ENCODE results near the gene NLGN1. TPM values are rescaled to one million over a fixed set of nuclear protein-coding genes. Genes with fewer than 3 reads are reported as not detected.

Gene NLGN1
- total and polyA plus RNA-seq, 2 experiments from 2014 or later: 5.1 to 11.2 TPM

DNA sequence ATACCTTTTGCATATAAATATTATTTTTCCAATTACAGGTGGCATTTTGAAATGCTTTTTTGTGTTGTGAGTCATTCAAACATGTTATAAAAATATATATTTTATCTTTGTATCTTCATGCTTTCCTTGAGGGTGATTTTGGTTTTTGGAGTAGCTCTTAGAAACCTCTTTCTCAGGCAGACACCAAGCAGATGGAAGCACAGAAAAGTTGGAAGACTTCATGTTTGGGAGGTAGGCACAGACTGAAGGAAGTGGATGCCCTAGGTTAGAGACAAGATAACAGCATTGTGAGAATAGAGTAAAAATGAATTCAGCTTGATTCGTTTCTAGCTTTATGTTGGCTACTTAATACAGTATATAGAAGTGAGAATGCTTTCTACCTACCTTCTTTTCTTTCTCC, 338.3 kb downstream of the NLGN1 start:
- WGBS (ENCODE audit: low lambda C conversion rate, missing lambda C conversion rate): 88% methylated on average over 1 of the region's 1 CpG
- no peak overlapping the region for H3K27ac ChIP-seq
- no peak overlapping the region for H2AFZ ChIP-seq
- no peak overlapping the region for H3K4me2 ChIP-seq
- H3K27me3 ChIP-seq: no peaks in the 10 kb centered on the region
- no peaks in the 10 kb centered on the region for H3K36me3 ChIP-seq (replicated peaks; ENCODE audit: insufficient read depth, low read depth)
- H3K9me3 ChIP-seq (ENCODE audit: low read depth): no peaks in the 10 kb centered on the region
- TF ChIP-seq EZH2 (IDR thresholded peaks at IDR 0.05; ENCODE audit: borderline replicate concordance): no peak
- no peak for TF ChIP-seq EZH2phosphoT487 (IDR thresholded peaks at IDR 0.05; ENCODE audit: low read depth, severe bottlenecking, unreplicated experiment)
- TF ChIP-seq, protein P1, sequence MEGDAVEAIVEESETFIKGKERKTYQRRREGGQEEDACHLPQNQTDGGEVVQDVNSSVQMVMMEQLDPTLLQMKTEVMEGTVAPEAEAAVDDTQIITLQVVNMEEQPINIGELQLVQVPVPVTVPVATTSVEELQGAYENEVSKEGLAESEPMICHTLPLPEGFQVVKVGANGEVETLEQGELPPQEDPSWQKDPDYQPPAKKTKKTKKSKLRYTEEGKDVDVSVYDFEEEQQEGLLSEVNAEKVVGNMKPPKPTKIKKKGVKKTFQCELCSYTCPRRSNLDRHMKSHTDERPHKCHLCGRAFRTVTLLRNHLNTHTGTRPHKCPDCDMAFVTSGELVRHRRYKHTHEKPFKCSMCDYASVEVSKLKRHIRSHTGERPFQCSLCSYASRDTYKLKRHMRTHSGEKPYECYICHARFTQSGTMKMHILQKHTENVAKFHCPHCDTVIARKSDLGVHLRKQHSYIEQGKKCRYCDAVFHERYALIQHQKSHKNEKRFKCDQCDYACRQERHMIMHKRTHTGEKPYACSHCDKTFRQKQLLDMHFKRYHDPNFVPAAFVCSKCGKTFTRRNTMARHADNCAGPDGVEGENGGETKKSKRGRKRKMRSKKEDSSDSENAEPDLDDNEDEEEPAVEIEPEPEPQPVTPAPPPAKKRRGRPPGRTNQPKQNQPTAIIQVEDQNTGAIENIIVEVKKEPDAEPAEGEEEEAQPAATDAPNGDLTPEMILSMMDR (IDR thresholded peaks at IDR 0.05; ENCODE audit: poor library complexity): no peak
- no peaks in the 10 kb centered on the region for H4K20me1 ChIP-seq (ENCODE audit: insufficient read depth, poor library complexity, severe bottlenecking)
- H3K9me2 ChIP-seq (replicated peaks; ENCODE audit: insufficient read depth): no peaks in the 10 kb centered on the region
- H3K79me2 ChIP-seq: no peaks in the 10 kb centered on the region
- no peaks in the 10 kb centered on the region for H3K4me1 ChIP-seq (ENCODE audit: insufficient read depth)
- no peak overlapping the region for H3K4me3 ChIP-seq
- no peak for DNase-seq (ENCODE audit: low spot score)

DNA sequence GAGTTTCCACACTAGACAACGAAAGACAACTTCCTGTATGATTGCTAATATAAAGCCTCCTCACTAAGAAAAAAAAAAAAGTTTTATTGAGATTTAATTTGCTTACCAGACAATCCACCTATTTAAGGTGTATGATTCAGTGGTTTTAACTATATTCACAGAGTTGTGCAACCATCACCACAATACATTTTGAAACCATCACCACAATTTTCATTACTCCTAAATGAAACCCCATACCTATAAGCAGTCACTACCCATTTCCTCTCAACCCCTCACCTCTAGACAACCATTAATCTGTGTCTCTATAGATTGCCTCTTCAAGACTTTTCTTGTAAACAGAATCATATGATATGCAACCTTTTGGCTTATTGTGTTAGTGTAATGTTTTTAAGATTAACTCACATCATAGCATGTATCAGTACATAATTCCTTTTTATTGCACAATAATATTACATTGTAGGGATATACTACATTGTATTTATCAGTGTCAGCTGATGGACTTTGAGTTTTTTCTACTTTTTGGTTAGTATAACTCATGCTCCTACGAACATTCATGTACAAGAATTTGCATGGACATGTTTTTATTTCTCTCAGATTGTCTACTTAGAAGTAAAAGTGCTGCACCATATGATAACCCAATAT, 339.7 kb downstream of the NLGN1 start:
- Histone ChIP-seq H3K9me3 (ENCODE audit: low read depth) (no peaks in the 10 kb centered on the region), H3K4me2 (no peak overlapping the region), H2AFZ (no peak overlapping the region), H3K4me1 (ENCODE audit: insufficient read depth) (no peaks in the 10 kb centered on the region), H4K20me1 (ENCODE audit: insufficient read depth, poor library complexity, severe bottlenecking) (no peaks in the 10 kb centered on the region), H3K9me2 (replicated peaks; ENCODE audit: insufficient read depth) (no peaks in the 10 kb centered on the region), H3K36me3 (replicated peaks; ENCODE audit: insufficient read depth, low read depth) (no peaks in the 10 kb centered on the region), H3K27me3 (no peaks in the 10 kb centered on the region), H3K27ac (no peak overlapping the region), H3K4me3 (no peak overlapping the region), H3K79me2 (no peaks in the 10 kb centered on the region)
- no peak for DNase-seq (ENCODE audit: low spot score)
- WGBS (ENCODE audit: low lambda C conversion rate, missing lambda C conversion rate): 96% methylated on average over 2 of the region's 2 CpGs
- TF ChIP-seq, protein P1 (IDR thresholded peaks at IDR 0.05; ENCODE audit: poor library complexity): no peak
- no peak for TF ChIP-seq EZH2phosphoT487 (IDR thresholded peaks at IDR 0.05; ENCODE audit: low read depth, severe bottlenecking, unreplicated experiment)
- no peak for TF ChIP-seq EZH2 (IDR thresholded peaks at IDR 0.05; ENCODE audit: borderline replicate concordance)

- Histone ChIP-seq H3K9me2 (replicated peaks; ENCODE audit: insufficient read depth) (no peaks in the 10 kb centered on the region), H3K79me2 (no peaks in the 10 kb centered on the region), H3K27ac (no peak overlapping the region), H3K4me1 (ENCODE audit: insufficient read depth) (no peaks in the 10 kb centered on the region), H4K20me1 (ENCODE audit: insufficient read depth, poor library complexity, severe bottlenecking) (no peaks in the 10 kb centered on the region), H3K4me2 (no peak overlapping the region), H3K27me3 (no peaks in the 10 kb centered on the region), H3K36me3 (replicated peaks; ENCODE audit: insufficient read depth, low read depth) (no peaks in the 10 kb centered on the region), H2AFZ (no peak overlapping the region), H3K9me3 (ENCODE audit: low read depth) (no peaks in the 10 kb centered on the region), H3K4me3 (no peak overlapping the region)
- DNase-seq (ENCODE audit: low spot score): no peak
- 72% methylated on average over 2 of the region's 2 CpGs for WGBS (ENCODE audit: low lambda C conversion rate, missing lambda C conversion rate)
- TF ChIP-seq, protein P1 (IDR thresholded peaks at IDR 0.05; ENCODE audit: poor library complexity): no peak
- TF ChIP-seq EZH2 (IDR thresholded peaks at IDR 0.05; ENCODE audit: borderline replicate concordance): no peak
- no peak for TF ChIP-seq EZH2phosphoT487 (IDR thresholded peaks at IDR 0.05; ENCODE audit: low read depth, severe bottlenecking, unreplicated experiment)
Observed at GRCh38 chr3:173739726-173740125, 342.2 kb downstream of the NLGN1 start.

Data from hepatocyte (in vitro differentiated cells).